NT2/D1 (cell line): ENCODE measurements around the gene ZNF839.

ENCODE experiments used
- DNase-seq: peaks from one replicate; pipeline ENCODE4 v3.0.0-alpha.2; 2011; ENCODE audit warnings: low read depth, low spot score
- H3K27me3 ChIP-seq: 2 replicates; pipeline ENCODE4 v1.6.0; 2011; ENCODE audit warnings: mild to moderate bottlenecking; ENCODE audit not compliant: insufficient read length, insufficient read depth
- H3K36me3 ChIP-seq: 2 replicates; pipeline ENCODE4 v1.6.1; 2011; ENCODE audit warnings: mild to moderate bottlenecking, low read length, mixed read lengths; ENCODE audit not compliant: insufficient read depth, insufficient read length
- H3K4me1 ChIP-seq: 2 replicates; pipeline ENCODE4 v1.5.1; 2011; ENCODE audit not compliant: insufficient read depth, insufficient read length
- H3K4me3 ChIP-seq: 2 replicates; pipeline ENCODE4 v1.5.1; 2011; ENCODE audit warnings: low read depth; ENCODE audit not compliant: insufficient read length
- H3K9ac ChIP-seq: 2 replicates; pipeline ENCODE4 v1.6.0; 2011; ENCODE audit warnings: low read depth; ENCODE audit not compliant: insufficient read length
- H3K9me3 ChIP-seq: 2 replicates; pipeline ENCODE4 v1.5.1; 2011; ENCODE audit warnings: mild to moderate bottlenecking, low read length; ENCODE audit not compliant: insufficient read depth
- SUZ12 ChIP-seq: IDR thresholded peaks from 2 replicates; pipeline ENCODE4 v1.6.1; 2011; ENCODE audit not compliant: insufficient read length, insufficient read depth; ENCODE audit errors: extremely low read depth

ZNF839 gene

DNA sequence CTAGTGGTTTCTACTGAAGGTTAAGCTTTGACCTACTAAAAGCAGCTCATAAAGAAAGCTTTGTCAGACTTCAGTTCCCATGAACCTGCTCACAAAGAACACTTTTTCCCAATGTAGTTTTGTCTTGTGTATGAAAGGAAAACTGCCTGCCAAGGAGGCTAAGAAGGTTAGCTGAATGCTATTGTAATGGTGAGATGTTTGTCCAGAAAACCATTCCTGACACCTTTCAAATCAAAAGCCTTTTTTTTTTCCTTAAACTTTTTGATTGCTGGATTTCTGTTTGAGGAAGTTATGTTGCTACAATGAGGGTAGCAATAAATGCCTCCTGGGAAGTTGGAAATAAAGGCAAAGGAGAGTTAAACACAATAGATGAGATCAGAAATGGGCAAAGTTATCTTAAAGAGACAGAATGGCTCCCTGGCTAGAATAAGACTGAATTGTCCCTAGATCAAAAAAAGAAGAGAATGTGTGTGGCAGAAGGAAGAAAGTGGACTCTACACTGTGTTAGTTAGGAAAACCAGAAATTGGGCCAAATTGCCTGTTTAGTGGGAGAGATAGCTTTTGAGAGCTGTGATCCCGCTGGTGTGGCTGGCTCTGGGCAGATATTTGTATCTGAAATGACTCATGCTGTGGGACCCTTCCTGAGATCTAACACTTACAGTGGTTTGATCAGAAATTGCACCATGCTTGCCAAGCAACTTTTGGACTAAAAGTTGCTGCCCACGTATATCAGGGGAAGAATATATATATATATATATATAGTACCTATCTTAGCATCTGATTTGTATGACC, 70.7 kb downstream of the ZNF839 start:
- DNase-seq = no peak
- Histone ChIP-seq H3K27me3 (no peaks in the 10 kb centered on the region), H3K9ac (no peak overlapping the region), H3K4me3 (no peak overlapping the region), H3K9me3 (no peaks in the 10 kb centered on the region), H3K4me1 (no peaks in the 10 kb centered on the region), H3K36me3 (no peaks in the 10 kb centered on the region)
- no peak for TF ChIP-seq SUZ12
